GM18520 (cell line): ENCODE data around the gene EPC1.
"Not testable (repeated sequence)": the region's sequence is repeated elsewhere in the genome, so short reads cannot be mapped to it uniquely, and the experiment has no call there.

Source experiments
- ATAC-seq: cut with Tn5 transposase; IDR thresholded peaks from one replicate; pipeline ENCODE4 v1.9.1; 2021; ENCODE audit not compliant: unreplicated experiment

Gene EPC1

GRCh38 chr10:32373031-32373430 lies 26.1 kb upstream of the EPC1 start:
- ATAC-seq: no peak

GRCh38 chr10:32372000-32372875 lies 25.3 kb upstream of the EPC1 start:
- ATAC-seq: no peak

GRCh38 chr10:32371101-32371500 lies 24.1 kb upstream of the EPC1 start:
- ATAC-seq: no peak

GRCh38 chr10:32367793-32368453 lies 21.0 kb upstream of the EPC1 start:
- ATAC-seq: peak; percentile 47

GRCh38 chr10:32366588-32366987 lies 19.6 kb upstream of the EPC1 start:
- no peak for ATAC-seq

DNA sequence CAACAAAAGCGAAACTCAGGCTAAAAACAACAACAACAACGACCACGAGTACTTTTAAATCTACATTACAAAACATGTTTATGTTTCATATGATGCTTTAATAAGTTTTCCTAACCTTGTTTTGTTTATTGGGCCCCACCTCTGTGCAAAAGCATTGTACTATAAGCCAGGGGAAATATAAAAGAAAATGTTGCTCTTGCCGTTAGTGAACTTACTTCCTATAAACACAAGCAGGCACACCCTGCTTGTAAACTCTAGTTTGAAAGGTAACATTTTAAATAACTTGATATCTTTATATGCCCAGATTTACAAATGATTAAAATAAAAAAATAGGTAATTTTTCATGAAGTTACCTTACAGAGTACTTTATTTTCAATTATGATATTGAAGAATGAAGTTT lies 19.2 kb upstream of the EPC1 start:
- ATAC-seq: no peak

DNA sequence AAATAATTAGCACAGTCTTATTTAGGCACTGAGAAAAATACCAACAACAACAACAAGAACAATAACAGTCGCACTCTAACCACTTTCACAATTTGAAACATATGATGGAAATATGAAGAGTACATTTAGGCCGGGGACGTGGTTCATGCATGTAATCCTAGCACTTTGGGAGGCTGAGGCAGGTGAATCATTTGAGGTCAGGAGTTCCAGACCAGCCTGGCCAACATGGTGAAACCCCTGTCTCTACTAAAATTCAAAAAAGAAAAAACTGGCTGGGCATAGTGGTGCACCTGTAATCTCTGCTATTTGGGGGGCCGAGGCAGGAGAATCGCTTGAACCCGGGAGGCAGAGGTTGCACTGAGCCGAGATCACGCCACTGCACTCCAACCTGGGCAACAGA lies 18.4 kb upstream of the EPC1 start:
- ATAC-seq: not testable (repeated sequence)

DNA sequence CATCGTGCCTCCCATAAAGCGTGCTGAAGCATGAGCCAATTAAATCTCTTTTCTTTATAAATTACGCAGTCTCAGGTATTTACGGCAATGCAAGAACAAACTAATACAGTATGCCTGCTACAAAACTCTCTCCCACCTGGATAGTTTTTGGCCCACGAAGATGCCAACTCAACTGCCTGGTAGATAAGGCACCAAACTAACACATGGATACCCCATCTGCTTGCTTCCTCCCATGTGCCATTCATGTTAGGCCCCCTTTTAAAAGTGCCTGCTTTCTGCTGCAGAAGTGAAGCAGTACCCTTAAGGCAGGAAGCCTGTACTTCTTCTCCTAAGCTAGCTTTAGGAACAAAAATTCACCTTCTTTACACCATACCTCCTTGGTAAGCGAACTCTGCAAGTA lies 15.6 kb upstream of the EPC1 start:
- no peak for ATAC-seq

GRCh38 chr10:32360884-32361283 lies 13.9 kb upstream of the EPC1 start:
- no peak for ATAC-seq

- ATAC-seq: no peak
Measured at GRCh38 chr10:32360241-32360640, 13.3 kb upstream of the EPC1 start.

DNA sequence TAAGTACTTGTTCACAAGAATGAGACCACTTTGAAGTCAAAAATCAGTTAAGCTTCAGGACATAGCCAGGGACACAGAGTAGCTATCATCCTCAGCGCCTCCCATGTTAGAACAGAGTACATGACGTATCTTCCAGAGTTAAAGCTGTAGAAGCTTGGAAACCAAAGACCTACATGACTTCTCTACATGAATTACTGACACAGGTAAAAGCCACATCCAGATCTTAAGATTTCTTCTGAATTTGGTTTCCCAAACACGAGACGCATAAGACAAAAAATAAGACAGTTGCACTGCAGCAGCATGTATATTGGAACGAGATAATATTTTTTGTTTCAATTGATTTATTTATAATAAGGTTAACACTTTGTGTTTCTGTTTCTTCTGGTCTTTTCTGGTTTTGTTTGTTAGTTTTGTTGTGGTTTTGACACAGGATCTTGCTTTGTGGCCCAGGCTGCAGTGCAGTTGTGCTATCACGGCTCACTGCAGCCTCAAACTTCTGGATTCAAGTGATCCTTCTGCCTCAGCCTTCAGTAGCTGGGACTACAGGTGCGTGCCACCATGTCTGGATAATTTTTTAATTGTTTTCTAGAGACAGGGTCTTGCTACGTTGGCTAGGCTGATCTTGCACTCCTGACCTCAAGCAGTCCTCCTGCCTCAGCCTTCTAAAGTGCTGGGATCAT lies 10.2 kb upstream of the EPC1 start:
- no peak for ATAC-seq

DNA sequence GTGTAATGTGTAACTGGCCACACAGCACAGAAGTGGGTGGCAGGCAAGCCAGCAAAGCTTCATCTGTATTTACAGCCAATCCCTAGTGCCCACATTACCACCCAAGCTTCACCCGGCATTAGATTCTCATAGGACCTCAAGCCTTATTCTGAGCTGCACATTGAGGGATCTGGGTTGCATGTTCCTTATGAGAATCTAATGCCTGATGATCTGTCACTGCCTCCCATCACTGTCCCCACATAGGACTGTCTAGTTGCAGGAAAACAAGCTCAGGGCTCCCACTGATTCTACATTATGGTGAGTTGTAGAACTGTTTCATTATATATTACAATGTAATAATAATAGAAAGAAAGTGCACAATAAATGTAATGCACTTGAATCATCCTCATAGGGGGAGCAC lies 7.7 kb upstream of the EPC1 start:
- ATAC-seq: not testable (repeated sequence)

- no peak for ATAC-seq
Measured at GRCh38 chr10:32350811-32351350, 3.9 kb upstream of the EPC1 start.

DNA sequence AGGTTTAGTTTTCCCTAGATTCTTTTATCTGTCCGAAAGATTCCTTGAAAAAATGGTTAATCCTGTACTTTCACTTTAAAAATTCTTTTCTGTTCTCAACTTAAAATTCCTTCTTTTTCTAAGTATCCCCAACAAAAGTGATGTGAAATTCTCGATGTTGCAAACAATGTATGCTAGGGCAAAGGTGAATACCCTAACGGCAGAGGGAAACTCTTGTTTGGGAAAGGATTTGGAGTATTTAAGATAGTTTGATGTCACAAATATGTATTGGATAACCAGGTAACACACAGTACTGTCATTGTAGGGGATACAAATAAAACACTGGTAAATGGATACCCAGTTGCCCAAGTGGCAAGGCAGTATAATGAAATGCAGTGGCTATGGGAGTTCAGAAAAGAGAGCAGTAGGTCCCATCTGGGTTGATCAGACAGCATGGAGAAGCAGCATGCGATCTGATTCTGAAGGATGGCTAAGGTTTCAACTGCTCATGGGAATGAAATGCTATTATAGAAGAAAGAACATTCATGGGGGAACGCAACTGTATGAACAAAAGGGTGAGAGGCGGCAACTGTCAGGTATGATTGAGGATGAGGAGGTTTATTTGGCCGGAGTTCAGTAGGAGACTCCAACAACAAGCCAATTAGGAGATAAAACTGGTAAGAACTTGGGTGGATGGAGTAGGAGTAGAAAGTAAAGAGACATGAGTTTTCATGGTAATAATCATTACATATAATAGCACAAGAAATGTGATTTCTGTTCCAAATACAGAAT lies 3.2 kb upstream of the EPC1 start:
- ATAC-seq: no peak

- no peak for ATAC-seq
Measured at GRCh38 chr10:32349199-32349585, 2.2 kb upstream of the EPC1 start.

DNA sequence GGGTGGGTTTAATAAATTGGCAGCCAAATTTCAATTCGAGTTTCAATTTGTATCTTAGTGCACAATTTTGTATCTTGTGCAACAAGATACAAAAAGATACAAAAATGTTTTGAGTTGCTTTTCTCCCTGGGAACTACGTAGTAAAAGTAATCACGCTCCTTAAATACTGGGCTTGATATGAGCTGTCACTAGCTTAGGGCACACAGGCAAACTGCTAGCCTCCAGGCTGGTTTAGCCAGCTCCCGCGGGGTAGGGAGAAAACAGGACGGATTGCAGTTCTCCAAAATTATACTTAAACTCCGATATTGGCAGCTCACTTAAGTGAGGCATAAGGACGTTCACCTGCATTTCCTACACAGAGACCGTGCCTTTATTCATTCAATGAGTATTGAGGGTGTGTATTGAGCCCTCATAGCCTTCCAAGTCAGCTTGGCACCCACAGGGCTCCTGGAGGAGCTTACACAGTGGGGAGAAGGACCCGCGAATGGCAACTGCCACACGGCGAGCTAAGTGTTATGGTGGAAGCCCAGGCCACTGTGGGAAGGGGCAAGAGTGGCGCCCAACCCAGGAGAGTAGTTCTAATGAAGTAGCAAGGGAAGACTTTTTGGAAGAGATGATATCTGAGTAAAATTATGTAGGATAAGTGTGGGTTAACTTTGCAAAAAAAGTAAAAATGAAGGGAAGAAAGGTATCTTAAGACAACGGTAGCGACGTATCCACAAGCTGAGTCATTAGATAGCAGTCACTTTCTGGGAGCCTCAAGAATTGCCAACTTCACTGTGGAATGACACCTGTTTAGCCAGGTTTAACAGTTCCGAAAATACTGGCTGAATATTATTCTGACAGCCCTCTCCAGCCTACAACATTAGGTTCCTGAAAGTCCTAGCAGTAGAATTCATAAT lies 1.6 kb upstream of the EPC1 start:
- ATAC-seq: no peak

- peak; percentile 8 for ATAC-seq
Measured at GRCh38 chr10:32347363-32348022, 535 bp upstream of the EPC1 start.

DNA sequence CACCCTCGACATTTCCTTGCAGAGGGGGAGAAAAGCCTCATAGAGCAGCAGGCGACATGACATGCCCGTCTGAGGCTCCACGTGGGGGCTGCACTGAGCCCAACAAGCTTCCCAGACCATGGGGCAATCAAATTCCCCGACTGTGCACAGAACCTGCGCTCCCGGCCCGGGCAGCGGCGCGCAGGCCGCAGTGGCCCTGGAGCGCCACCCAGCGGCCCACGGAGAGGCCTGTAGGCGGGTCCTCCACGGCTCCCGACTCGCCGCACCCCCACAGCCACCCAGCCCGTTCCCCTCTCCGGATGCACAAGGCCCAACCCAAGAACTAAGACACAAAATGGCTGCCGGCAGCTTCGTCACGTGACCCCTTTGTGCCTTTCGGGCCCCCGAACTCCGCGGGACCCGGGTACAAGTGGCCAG lies 816 bp downstream of the EPC1 start:
- peak; percentile 64 for ATAC-seq

DNA sequence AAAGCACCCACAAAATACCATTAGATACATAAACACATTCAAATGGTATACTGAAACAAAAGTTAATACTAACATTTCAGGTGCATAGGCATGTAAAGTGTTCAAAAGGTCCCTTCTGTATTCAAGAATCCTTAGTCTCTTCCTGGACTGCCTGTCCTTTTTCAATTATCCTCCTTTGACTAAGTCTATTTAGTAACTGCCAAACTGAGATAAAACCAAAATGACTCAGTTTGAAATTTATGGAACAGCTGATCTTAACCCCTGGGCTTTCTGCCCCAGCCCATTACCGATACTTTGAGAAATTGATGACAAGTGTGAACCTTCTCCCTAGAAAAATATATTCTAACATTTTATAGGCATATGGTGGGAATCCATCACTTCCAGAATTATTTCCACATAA lies 5.4 kb downstream of the EPC1 start:
- no peak for ATAC-seq
